HepG2 (cell line): ENCODE measurements around the gene ARL15. TPM values are rescaled to one million over a fixed set of nuclear protein-coding genes. Genes with fewer than 3 reads are reported as not detected.

Experiments used
- ATAC-seq: fragments of 200-7000 bp; cut with Tn5 transposase; 3 replicates; pipeline ENCODE4 v1.9.1; 2020; ENCODE audit warnings: mild to moderate bottlenecking, moderate library complexity
- BruUV-seq: library from RNA; stranded (reverse); fragments of 400-500 nt; replicated peaks from 2 replicates; lab custom pipeline; 2021; lab: Mats Ljungman, UMichigan
- CTCF ChIA-PET: fragments of 300-600 bp; formaldehyde crosslinking; extraction: SDS; loops from one replicate; lab custom pipeline; 2021; ENCODE audit warnings: low total read pairs, inconsistent platforms, low intra/inter-chr PET ratio; lab: Yijun Ruan, JAX
- POLR2A ChIA-PET: fragments of 350-600 bp; sonication (Branson Sonifier 250); formaldehyde crosslinking; loops from one replicate; lab custom pipeline; 2020; ENCODE audit warnings: antibody characterized with exemption, inconsistent platforms; lab: Yijun Ruan, JAX
- DNase-seq: peaks from one replicate; pipeline ENCODE4 v3.0.0-alpha.2; 2015; ENCODE audit warnings: low spot score
- FAIRE-seq: peaks from 3 replicates; lab custom pipeline; 2011; peaks lifted over from hg19 to GRCh38; lab: Jason Lieb, UNC
- H2AFZ ChIP-seq: one replicate; pipeline ENCODE4 v1.6.1; 2011; ENCODE audit warnings: low read length, inconsistent platforms
- H3K27ac ChIP-seq: fragments of 300-600 bp; 3 replicates; pipeline ENCODE4 v1.8.0; 2011; ENCODE audit warnings: mixed run types, mild to moderate bottlenecking, mixed read lengths, low read length, inconsistent platforms; ENCODE audit not compliant: insufficient read depth; ENCODE audit errors: extremely low read length
- H3K27me3 ChIP-seq, 2 experiments: fragments of 200-600 bp in 1 of 2; 2 replicates in 1 of 2; 3 replicates in 1 of 2; pipeline versions ENCODE4 v1.6.0 to v1.8.0; 2011; ENCODE audit warnings: low read length in 2 of 2, mild to moderate bottlenecking in 2 of 2, moderate library complexity in 2 of 2, inconsistent platforms in 1 of 2; ENCODE audit not compliant: insufficient read depth in 2 of 2, control insufficient read depth in 1 of 2
- H3K36me3 ChIP-seq, 2 experiments: fragments of 200-600 bp in 1 of 2; replicated peaks in 1 of 2; 2 replicates in 1 of 2; 3 replicates in 1 of 2; pipeline versions ENCODE4 v1.5.1 to v1.8.0; 2011; ENCODE audit warnings: low read length in 2 of 2, inconsistent platforms in 1 of 2; ENCODE audit not compliant: insufficient read depth in 2 of 2, control insufficient read depth in 1 of 2
- H3K4me1 ChIP-seq: 2 replicates; pipeline ENCODE4 v1.5.1; 2012; ENCODE audit warnings: low read length, inconsistent platforms; ENCODE audit not compliant: insufficient read depth
- H3K4me2 ChIP-seq: 2 replicates; pipeline ENCODE4 v1.6.0; 2011; ENCODE audit warnings: low read depth, low read length, inconsistent platforms
- H3K4me3 ChIP-seq, 3 experiments: fragments of 200-600 bp in 1 of 3; sonication (generic), shearing (Covaris generic) in 1 of 3; replicated peaks in 1 of 3; 2 replicates each; pipeline ENCODE4 v1.5.1; 2011 to 2016; ENCODE audit warnings: low read length in 3 of 3, inconsistent platforms in 2 of 3, low read depth in 2 of 3, mild to moderate bottlenecking in 2 of 3, control low read depth in 1 of 3, mixed read lengths in 1 of 3; ENCODE audit not compliant: insufficient read depth in 1 of 3
- H3K79me2 ChIP-seq: one replicate; pipeline ENCODE4 v1.6.1; 2011; ENCODE audit warnings: low read length, inconsistent platforms; ENCODE audit not compliant: insufficient read depth
- H3K9ac ChIP-seq: 2 replicates; pipeline ENCODE4 v1.6.0; 2011; ENCODE audit warnings: mild to moderate bottlenecking, low read depth, low read length, inconsistent platforms; ENCODE audit not compliant: insufficient read depth
- H3K9me3 ChIP-seq: 2 replicates; pipeline ENCODE4 v1.5.1; 2012; ENCODE audit warnings: mild to moderate bottlenecking, low read length
- H4K20me1 ChIP-seq: 2 replicates; pipeline ENCODE4 v1.6.0; 2011; ENCODE audit warnings: inconsistent platforms, mild to moderate bottlenecking, low read length, moderate library complexity; ENCODE audit not compliant: insufficient read depth
- BCL6 ChIP-seq: IDR thresholded peaks from 2 replicates; pipeline ENCODE4 v1.6.1; 2016; ENCODE audit warnings: missing genetic modification reagents, missing compliant biosample characterization
- BRCA1 ChIP-seq: sonication (generic); formaldehyde crosslinking; IDR thresholded peaks from 2 replicates; pipeline ENCODE4 v1.4.0; 2020; ENCODE audit warnings: missing genetic modification reagents
- DNMT1 ChIP-seq: sonication (generic); formaldehyde crosslinking; IDR thresholded peaks from 2 replicates; pipeline ENCODE4 v1.5.1; 2020; ENCODE audit warnings: mild to moderate bottlenecking, missing genetic modification reagents
- ELF4 ChIP-seq: sonication (generic); formaldehyde crosslinking; IDR thresholded peaks from 2 replicates; pipeline ENCODE4 v1.5.0; 2020; ENCODE audit warnings: missing genetic modification reagents, mild to moderate bottlenecking, moderate library complexity, borderline replicate concordance
- KLF15 ChIP-seq: sonication (generic); formaldehyde crosslinking; IDR thresholded peaks from 2 replicates; pipeline ENCODE4 v1.8.1; 2023; ENCODE audit warnings: borderline replicate concordance, mild to moderate bottlenecking, inconsistent platforms, missing genetic modification reagents, mixed read lengths
- MEF2D ChIP-seq: sonication (generic); formaldehyde crosslinking; IDR thresholded peaks from 2 replicates; pipeline ENCODE4 v1.5.1; 2020; ENCODE audit warnings: mild to moderate bottlenecking, missing genetic modification reagents
- MEIS1 ChIP-seq: sonication (generic); formaldehyde crosslinking; IDR thresholded peaks from 2 replicates; pipeline ENCODE4 v1.9.0; 2021; ENCODE audit warnings: mild to moderate bottlenecking, missing genetic modification reagents, moderate library complexity, borderline replicate concordance
- SIN3B ChIP-seq: fragments of 150-350 bp; IDR thresholded peaks from 2 replicates; pipeline ENCODE4 v1.6.1; 2014; ENCODE audit warnings: low read length
- TBX2 ChIP-seq: sonication (generic); formaldehyde crosslinking; IDR thresholded peaks from 2 replicates; pipeline ENCODE4 v1.5.0; 2020; ENCODE audit warnings: missing genetic modification reagents, mild to moderate bottlenecking, borderline replicate concordance
- TBX3 ChIP-seq: fragments of 450-650 bp; IDR thresholded peaks from 2 replicates; pipeline ENCODE4 v1.6.1; 2017; ENCODE audit warnings: antibody characterized with exemption, mild to moderate bottlenecking, inconsistent platforms, borderline replicate concordance
- ZNF430 ChIP-seq: sonication (generic); formaldehyde crosslinking; IDR thresholded peaks from 2 replicates; pipeline ENCODE4 v1.9.0; 2021; ENCODE audit warnings: mild to moderate bottlenecking, missing genetic modification reagents
- ZNF562 ChIP-seq: sonication (generic); formaldehyde crosslinking; IDR thresholded peaks from 2 replicates; pipeline ENCODE4 v1.8.0; 2022; ENCODE audit warnings: missing genetic modification reagents, borderline replicate concordance
- ZNF644 ChIP-seq: IDR thresholded peaks from 2 replicates; pipeline ENCODE4 v1.6.1; 2016; ENCODE audit warnings: low read depth
- WGBS: methylation state at CpG from one replicate; pipeline ENCODE4 v1.1.6; 2017; ENCODE audit warnings: low lambda C conversion rate; 5-methylcytosine and 5-hydroxymethylcytosine counted together
- in situ Hi-C: cut with HindIII; loops from 2 replicates; pipeline ENCODE4 v1.10.0; 2017; ENCODE audit warnings: low pct_unique_long_range_greater_than_20kb; ENCODE audit not compliant: extremely low pct_ligation_motif_present
- intact Hi-C: fragments of 100-400 bp; cut with micrococcal nuclease; formaldehyde crosslinking; loops from one replicate; pipeline ENCODE4 v1.10.0; 2022; ENCODE audit not compliant: unreplicated experiment
- polyA plus RNA-seq, 8 experiments: library from polyadenylated mRNA; depleted of rRNA in 3 of 8; stranded (reverse) in 7 of 8; unstranded in 1 of 8; fragments of >200 nt; fragmentation: Illumina TruSeq in 4 of 8; extraction: Trizol in 4 of 8; gene quantifications; 2 replicates each; pipeline versions ENCODE4 v1.2.1 to v1.2.3, GENCODE V29; 2011 to 2016; ENCODE audit warnings: low read depth in 4 of 8, missing spikeins in 1 of 8, mixed read lengths in 1 of 8; ENCODE audit not compliant: insufficient read depth in 1 of 8
- total RNA-seq, 5 experiments: library from RNA; depleted of rRNA; stranded (reverse); fragments of >200 nt; fragmentation: Illumina TruSeq; extraction: Trizol; gene quantifications; 2 replicates each; pipeline ENCODE4 v1.2.3, GENCODE V29; 2016; ENCODE audit warnings: low read depth in 1 of 5
- TF ChIP-seq, protein P1 (sequence below): IDR thresholded peaks from 2 replicates; pipeline ENCODE4 v1.6.1; 2016; ENCODE audit warnings: control low read depth
- TF ChIP-seq, protein P2 (sequence below): sonication (generic); formaldehyde crosslinking; IDR thresholded peaks from 2 replicates; pipeline ENCODE4 v1.9.0; 2021; ENCODE audit warnings: missing genetic modification reagents, mild to moderate bottlenecking, borderline replicate concordance
- TF ChIP-seq, protein P3 (sequence below): IDR thresholded peaks from 2 replicates; pipeline ENCODE4 v1.6.1; 2012; ENCODE audit warnings: low read depth, low read length, improper control_type of control experiment

The ARL15 gene
- total and polyA plus RNA-seq, 2 of the 13 experiments (the other 11 are each of a cell fraction or from before 2014, with no cell fraction given) = 2.5 to 7.7 TPM

DNA sequence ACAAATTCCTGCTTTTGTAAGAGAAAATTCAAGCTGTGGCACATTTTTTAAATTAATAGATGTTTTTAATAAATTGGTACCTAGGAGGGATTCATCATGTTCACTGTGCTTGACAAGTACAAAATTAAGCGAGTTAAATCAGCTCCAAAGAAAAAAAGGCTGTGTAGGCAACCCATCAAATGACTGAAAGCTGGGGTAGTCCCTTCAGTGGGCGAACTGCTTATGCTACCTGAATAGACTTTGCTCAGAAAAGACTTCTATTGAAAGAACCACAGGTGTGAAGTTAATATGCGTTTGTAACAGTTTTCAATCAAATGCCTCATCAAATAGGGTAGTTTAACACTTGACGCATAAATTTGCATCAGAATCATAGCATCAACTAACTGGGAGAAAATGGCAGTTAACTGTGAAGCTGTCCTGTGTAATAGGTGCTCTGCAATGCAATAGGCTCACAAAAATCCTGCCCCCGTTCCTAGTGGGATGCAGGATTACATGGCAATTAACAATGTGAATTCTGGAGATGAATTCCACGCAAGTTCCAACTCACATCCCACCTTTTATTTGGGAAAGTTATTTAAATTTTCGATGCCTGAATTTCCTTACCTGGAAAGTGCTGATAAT lies 14.4 kb upstream of the ARL15 start:
- Histone ChIP-seq H3K36me3 (no peaks in the 10 kb centered on the region), H3K27me3 (no peaks in the 10 kb centered on the region), H3K79me2 (no peaks in the 10 kb centered on the region), H3K4me3 (no peak overlapping the region), H3K4me1 (peaks cover 8% of the 10 kb centered on the region; the same call in 1 of the 2 replicates), H3K9ac (no peak overlapping the region), H4K20me1 (no peaks in the 10 kb centered on the region), H3K27ac (no peak overlapping the region), H2AFZ (no peak overlapping the region), H3K9me3 (no peaks in the 10 kb centered on the region), H3K4me2 (no peak overlapping the region)
- intact Hi-C loops = no loop called here
- BruUV-seq = no TSS peak
- FAIRE-seq (no peak), ATAC-seq (no peak), DNase-seq (no peak)
- in situ Hi-C loops = no loop called here
- POLR2A ChIA-PET = no interaction called here
- CTCF ChIA-PET = no interaction called here
- 18% methylated on average over 7 of the region's 7 CpGs for WGBS
- TF ChIP-seq ZNF562 (CRISPR knock-in tag) (no peak), ZNF430 (no peak), TBX2 (CRISPR knock-in tag) (no peak), BRCA1 (CRISPR knock-in tag) (no peak), BCL6 (CRISPR knock-in tag) (no peak), ZNF644 (no peak), MEIS1 (no peak)
- TF ChIP-seq, protein P1, sequence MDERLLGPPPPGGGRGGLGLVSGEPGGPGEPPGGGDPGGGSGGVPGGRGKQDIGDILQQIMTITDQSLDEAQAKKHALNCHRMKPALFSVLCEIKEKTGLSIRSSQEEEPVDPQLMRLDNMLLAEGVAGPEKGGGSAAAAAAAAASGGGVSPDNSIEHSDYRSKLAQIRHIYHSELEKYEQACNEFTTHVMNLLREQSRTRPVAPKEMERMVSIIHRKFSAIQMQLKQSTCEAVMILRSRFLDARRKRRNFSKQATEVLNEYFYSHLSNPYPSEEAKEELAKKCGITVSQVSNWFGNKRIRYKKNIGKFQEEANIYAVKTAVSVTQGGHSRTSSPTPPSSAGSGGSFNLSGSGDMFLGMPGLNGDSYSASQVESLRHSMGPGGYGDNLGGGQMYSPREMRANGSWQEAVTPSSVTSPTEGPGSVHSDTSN (CRISPR knock-in tag) = no peak

DNA sequence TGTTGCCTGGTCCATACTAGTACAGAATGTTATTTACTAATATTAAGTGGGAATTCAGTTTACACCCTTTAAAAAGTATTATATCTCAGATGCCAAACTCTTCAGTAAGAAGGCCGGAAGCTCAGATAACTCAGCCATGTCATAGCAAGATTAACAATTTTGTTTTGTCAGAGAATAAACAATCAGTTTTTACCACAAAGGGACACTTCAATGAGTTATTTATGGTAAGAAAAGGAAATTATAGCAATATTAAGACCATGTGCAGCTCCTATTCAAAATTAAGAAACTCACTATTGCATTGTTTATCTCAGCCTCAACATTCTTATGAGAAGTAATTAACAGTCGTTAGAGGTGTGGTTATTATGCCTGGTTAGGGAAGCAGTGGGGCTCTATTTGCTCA lies 13.1 kb upstream of the ARL15 start:
- FAIRE-seq = no peak
- H3K36me3 ChIP-seq = no peaks in the 10 kb centered on the region
- no peak for ATAC-seq
- H3K9me3 ChIP-seq = no peaks in the 10 kb centered on the region
- H3K27me3 ChIP-seq = 0 out of 5 replicates have a peak, but pooled peaks cover 0 to 3% of the 10 kb centered on the region in 2 experiments
- DNase-seq = no peak
- H3K9ac ChIP-seq = no peak overlapping the region
- H3K4me2 ChIP-seq = no peak overlapping the region
- BruUV-seq = no TSS peak
- no peaks in the 10 kb centered on the region for H4K20me1 ChIP-seq
- H3K27ac ChIP-seq = no peak overlapping the region
- intact Hi-C loops (no loop called here), in situ Hi-C loops (no loop called here)
- no peak overlapping the region for H3K4me3 ChIP-seq
- CTCF ChIA-PET = no interaction called here
- H3K79me2 ChIP-seq = no peaks in the 10 kb centered on the region
- 43% methylated on average over 2 of the region's 2 CpGs for WGBS
- POLR2A ChIA-PET = no interaction called here
- no peak overlapping the region for H2AFZ ChIP-seq
- H3K4me1 ChIP-seq = peaks cover 8% of the 10 kb centered on the region; the same call in 1 of the 2 replicates
- TF ChIP-seq DNMT1 (no peak), MEF2D (CRISPR knock-in tag) (no peak), TBX3 (no peak), SIN3B (no peak), ELF4 (CRISPR knock-in tag) (no peak), KLF15 (CRISPR knock-in tag) (no peak)
- TF ChIP-seq, protein P2, sequence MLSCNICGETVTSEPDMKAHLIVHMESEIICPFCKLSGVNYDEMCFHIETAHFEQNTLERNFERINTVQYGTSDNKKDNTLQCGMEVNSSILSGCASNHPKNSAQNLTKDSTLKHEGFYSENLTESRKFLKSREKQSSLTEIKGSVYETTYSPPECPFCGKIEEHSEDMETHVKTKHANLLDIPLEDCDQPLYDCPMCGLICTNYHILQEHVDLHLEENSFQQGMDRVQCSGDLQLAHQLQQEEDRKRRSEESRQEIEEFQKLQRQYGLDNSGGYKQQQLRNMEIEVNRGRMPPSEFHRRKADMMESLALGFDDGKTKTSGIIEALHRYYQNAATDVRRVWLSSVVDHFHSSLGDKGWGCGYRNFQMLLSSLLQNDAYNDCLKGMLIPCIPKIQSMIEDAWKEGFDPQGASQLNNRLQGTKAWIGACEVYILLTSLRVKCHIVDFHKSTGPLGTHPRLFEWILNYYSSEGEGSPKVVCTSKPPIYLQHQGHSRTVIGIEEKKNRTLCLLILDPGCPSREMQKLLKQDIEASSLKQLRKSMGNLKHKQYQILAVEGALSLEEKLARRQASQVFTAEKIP (CRISPR knock-in tag) = no peak
- TF ChIP-seq, protein P3, sequence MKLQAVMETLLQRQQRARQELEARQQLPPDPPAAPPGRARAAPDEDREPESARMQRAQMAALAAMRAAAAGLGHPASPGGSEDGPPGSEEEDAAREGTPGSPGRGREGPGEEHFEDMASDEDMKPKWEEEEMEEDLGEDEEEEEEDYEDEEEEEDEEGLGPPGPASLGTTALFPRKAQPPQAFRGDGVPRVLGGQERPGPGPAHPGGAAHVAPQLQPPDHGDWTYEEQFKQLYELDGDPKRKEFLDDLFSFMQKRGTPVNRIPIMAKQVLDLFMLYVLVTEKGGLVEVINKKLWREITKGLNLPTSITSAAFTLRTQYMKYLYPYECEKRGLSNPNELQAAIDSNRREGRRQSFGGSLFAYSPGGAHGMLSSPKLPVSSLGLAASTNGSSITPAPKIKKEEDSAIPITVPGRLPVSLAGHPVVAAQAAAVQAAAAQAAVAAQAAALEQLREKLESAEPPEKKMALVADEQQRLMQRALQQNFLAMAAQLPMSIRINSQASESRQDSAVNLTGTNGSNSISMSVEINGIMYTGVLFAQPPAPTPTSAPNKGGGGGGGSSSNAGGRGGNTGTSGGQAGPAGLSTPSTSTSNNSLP = no peak
